BJ (cell line): ENCODE measurements around the gene TMX2. TPM values are rescaled to one million over a fixed set of nuclear protein-coding genes. Genes with fewer than 3 reads are reported as not detected.
A peak's percentile ranks its signal among the peaks of the same experiment; 100 is the strongest.

Experiments
- CTCF ChIA-PET: fragments of 350-600 bp; formaldehyde crosslinking; extraction: SDS; loops from one replicate; lab custom pipeline; 2021; ENCODE audit warnings: antibody characterized with exemption, inconsistent platforms; lab: Yijun Ruan, JAX
- POLR2A ChIA-PET: fragments of 300-600 bp; sonication (Branson Sonifier 250); formaldehyde crosslinking; extraction: SDS; loops from one replicate; lab custom pipeline; 2021; ENCODE audit warnings: antibody characterized with exemption; lab: Charles Lee
- DNase-seq: peaks from one replicate; pipeline ENCODE4 v3.0.0-alpha.2; 2011; ENCODE audit warnings: low read depth
- H3K27me3 ChIP-seq: 2 replicates; pipeline ENCODE4 v1.6.0; 2011; ENCODE audit warnings: low read length; ENCODE audit not compliant: control insufficient read depth, insufficient read depth
- H3K36me3 ChIP-seq: 2 replicates; pipeline ENCODE4 v1.5.1; 2011; ENCODE audit warnings: low read length; ENCODE audit not compliant: control insufficient read depth, insufficient read depth
- H3K4me3 ChIP-seq: 2 replicates; pipeline ENCODE4 v1.5.1; 2011; ENCODE audit warnings: low read depth, mild to moderate bottlenecking, control low read depth, low read length
- CTCF ChIP-seq: IDR thresholded peaks from 2 replicates; pipeline ENCODE4 v1.5.1; 2011; ENCODE audit warnings: low read depth, mild to moderate bottlenecking, control low read depth, inconsistent platforms, low read length, moderate library complexity; ENCODE audit not compliant: insufficient read depth
- polyA plus RNA-seq: library from polyadenylated mRNA; depleted of rRNA; stranded (reverse); fragments of >200 nt; gene quantifications from 2 replicates; pipeline ENCODE4 v1.2.3, GENCODE V29; 2011

The TMX2 gene
- polyA plus RNA-seq, 1 experiment: 96.7 TPM

- Histone ChIP-seq H3K27me3 (no peaks in the 10 kb centered on the region), H3K36me3 (peaks cover 3% of the 10 kb centered on the region), H3K4me3 (no peak overlapping the region)
- ChIA-PET POLR2A (interaction anchor here (0.7 kb wide), 1 partner anchor 42 kb away, joined by 13 read pairs; no protein-coding TSS in a partner anchor), CTCF (interaction anchor here (0.7 to 1.6 kb wide), 2 partner anchors 65 to 71 kb away, joined by 3 read pairs; no protein-coding TSS in a partner anchor)
- DNase-seq: no peak
- TF ChIP-seq CTCF: no peak
Observed at GRCh38 chr11:57735619-57736298, 23.4 kb downstream of the TMX2 start.

GRCh38 chr11:57741132-57742086, 29.0 kb downstream of the TMX2 start, which contains the start of gene SELENOH:
Gene SELENOH (plus strand): TSS chr11:57741491. CDS start chr11:57741596, 105 bp downstream.
- Histone ChIP-seq H3K27me3 (no peaks in the 10 kb centered on the region), H3K4me3 (peak within 1 kb of the TSS; percentile 84), H3K36me3 (peaks cover 17% of the 10 kb centered on the region)
- peak; percentile 82 for DNase-seq
- CTCF ChIA-PET: interaction anchor here (0.5 to 1.5 kb wide), 4 partner anchors 14 to 59 kb away, joined by 3 to 9 read pairs (median 3); partner anchors contain the start of gene CTNND1
- no peak for TF ChIP-seq CTCF
- POLR2A ChIA-PET: interaction anchor here (0.6 to 1.3 kb wide), 5 partner anchors 24 to 805 kb away, joined by 3 to 6 read pairs (median 3); partner anchors contain the start of genes MED19 and TMX2

- no peak for DNase-seq
- Histone ChIP-seq H3K27me3 (no peaks in the 10 kb centered on the region), H3K4me3 (peak overlapping the region; percentile 84), H3K36me3 (peaks cover 17% of the 10 kb centered on the region)
- TF ChIP-seq CTCF: no peak
- ChIA-PET POLR2A (interaction anchor here (0.6 to 1.3 kb wide), 3 partner anchors 30 to 805 kb away, joined by 3 to 6 read pairs (median 6); partner anchors contain the start of gene MED19), CTCF (interaction anchor here (1.5 kb wide), 1 partner anchor 59 kb away, joined by 9 read pairs; no protein-coding TSS in a partner anchor)
Observed at GRCh38 chr11:57742087-57742452, 29.7 kb downstream of the TMX2 start.

- CTCF ChIA-PET: interaction anchor here (2.0 kb wide), 1 partner anchor 57 kb away, joined by 10 read pairs; no protein-coding TSS in a partner anchor
- POLR2A ChIA-PET: no interaction called here
Observed at GRCh38 chr11:57744357-57744756, 32.0 kb downstream of the TMX2 start.

More at GRCh38 chr11:57744357-57744756, 32.0 kb downstream of the TMX2 start:
- no peak for TF ChIP-seq CTCF
- no peak for DNase-seq
- no peaks in the 10 kb centered on the region for H3K27me3 ChIP-seq
- peaks cover 15% of the 10 kb centered on the region for H3K36me3 ChIP-seq
- no peak overlapping the region for H3K4me3 ChIP-seq
